ENCODE measurements around the gene LGALS9C.
"Not testable (repeated sequence)": the region's sequence is repeated elsewhere in the genome, so short reads cannot be mapped to it uniquely, and the experiment has no call there.

GRCh38 chr17:18500816-18501215, 24.2 kb downstream of the LGALS9C start:
- not testable (repeated sequence) for TF ChIP-seq POLR2A (IDR thresholded peaks at IDR 0.05; ENCODE audit: extremely low read depth, insufficient read length); CTCF (IDR thresholded peaks at IDR 0.05; ENCODE audit: low read depth, low read length); MAX (IDR thresholded peaks at IDR 0.05; ENCODE audit: low read depth, low read length); MYC (IDR thresholded peaks at IDR 0.05; ENCODE audit: low read depth, low read length)
